Measurements from ENCODE around the gene RAB3IP.
"Not testable (repeated sequence)": the region's sequence is repeated elsewhere in the genome, so short reads cannot be mapped to it uniquely, and the experiment has no call there.

Gene RAB3IP

GRCh38 chr12:69759581-69759980, 20.9 kb downstream of the RAB3IP start:
- not testable (repeated sequence) for H3K36me3 ChIP-seq (ENCODE audit: insufficient read depth, low read length); H3K4me2 ChIP-seq (ENCODE audit: low read length); H3K27me3 ChIP-seq (ENCODE audit: control insufficient read depth, insufficient read depth, low read length); H3K4me3 ChIP-seq (ENCODE audit: low read length); H3K9ac ChIP-seq (ENCODE audit: low read depth, low read length); H3K4me1 ChIP-seq (ENCODE audit: control insufficient read depth, insufficient read depth, low read length); H3K9me3 ChIP-seq (replicated peaks; ENCODE audit: low read length)

- Histone ChIP-seq H3K4me1 (ENCODE audit: control insufficient read depth, insufficient read depth, low read length) (no peaks in the 10 kb centered on the region), H3K4me3 (ENCODE audit: low read length) (no peak overlapping the region), H3K4me2 (ENCODE audit: low read length) (no peak overlapping the region), H3K9ac (ENCODE audit: low read depth, low read length) (no peak overlapping the region), H3K9me3 (replicated peaks; ENCODE audit: low read length) (peaks cover 12% of the 10 kb centered on the region), H3K27me3 (ENCODE audit: control insufficient read depth, insufficient read depth, low read length) (no peaks in the 10 kb centered on the region), H3K36me3 (ENCODE audit: insufficient read depth, low read length) (no peaks in the 10 kb centered on the region)
Measured at GRCh38 chr12:69765515-69765914, 26.9 kb downstream of the RAB3IP start.

GRCh38 chr12:69766260-69766659, 27.6 kb downstream of the RAB3IP start:
- no peaks in the 10 kb centered on the region for H3K27me3 ChIP-seq (ENCODE audit: control insufficient read depth, insufficient read depth, low read length)
- no peaks in the 10 kb centered on the region for H3K4me1 ChIP-seq (ENCODE audit: control insufficient read depth, insufficient read depth, low read length)
- no peaks in the 10 kb centered on the region for H3K36me3 ChIP-seq (ENCODE audit: insufficient read depth, low read length)
- no peak overlapping the region for H3K4me3 ChIP-seq (ENCODE audit: low read length)
- H3K4me2 ChIP-seq (ENCODE audit: low read length): no peak overlapping the region
- peaks cover 12% of the 10 kb centered on the region for H3K9me3 ChIP-seq (replicated peaks; ENCODE audit: low read length)
- H3K9ac ChIP-seq (ENCODE audit: low read depth, low read length): no peak overlapping the region

GRCh38 chr12:69779928-69780327, 41.3 kb downstream of the RAB3IP start:
- no peak overlapping the region for H3K9ac ChIP-seq (ENCODE audit: low read depth, low read length)
- no peaks in the 10 kb centered on the region for H3K9me3 ChIP-seq (replicated peaks; ENCODE audit: low read length)
- no peak overlapping the region for H3K4me3 ChIP-seq (ENCODE audit: low read length)
- H3K36me3 ChIP-seq (ENCODE audit: insufficient read depth, low read length): no peaks in the 10 kb centered on the region
- no peaks in the 10 kb centered on the region for H3K27me3 ChIP-seq (ENCODE audit: control insufficient read depth, insufficient read depth, low read length)
- H3K4me1 ChIP-seq (ENCODE audit: control insufficient read depth, insufficient read depth, low read length): no peaks in the 10 kb centered on the region
- no peak overlapping the region for H3K4me2 ChIP-seq (ENCODE audit: low read length)

- no peak overlapping the region for H3K9ac ChIP-seq (ENCODE audit: low read depth, low read length)
- no peaks in the 10 kb centered on the region for H3K9me3 ChIP-seq (replicated peaks; ENCODE audit: low read length)
- H3K4me2 ChIP-seq (ENCODE audit: low read length): no peak overlapping the region
- H3K4me3 ChIP-seq (ENCODE audit: low read length): no peak overlapping the region
- no peaks in the 10 kb centered on the region for H3K36me3 ChIP-seq (ENCODE audit: insufficient read depth, low read length)
- no peaks in the 10 kb centered on the region for H3K27me3 ChIP-seq (ENCODE audit: control insufficient read depth, insufficient read depth, low read length)
- no peaks in the 10 kb centered on the region for H3K4me1 ChIP-seq (ENCODE audit: control insufficient read depth, insufficient read depth, low read length)
Measured at GRCh38 chr12:69783365-69783764, 44.7 kb downstream of the RAB3IP start.

- peaks cover 3% of the 10 kb centered on the region for H3K9me3 ChIP-seq (replicated peaks; ENCODE audit: low read length)
- no peak overlapping the region for H3K4me2 ChIP-seq (ENCODE audit: low read length)
- H3K36me3 ChIP-seq (ENCODE audit: insufficient read depth, low read length): no peaks in the 10 kb centered on the region
- no peak overlapping the region for H3K4me3 ChIP-seq (ENCODE audit: low read length)
- H3K27me3 ChIP-seq (ENCODE audit: control insufficient read depth, insufficient read depth, low read length): no peaks in the 10 kb centered on the region
- H3K9ac ChIP-seq (ENCODE audit: low read depth, low read length): no peak overlapping the region
- H3K4me1 ChIP-seq (ENCODE audit: control insufficient read depth, insufficient read depth, low read length): no peaks in the 10 kb centered on the region
Measured at GRCh38 chr12:69789351-69789750, 50.7 kb downstream of the RAB3IP start.

- Histone ChIP-seq H3K36me3 (ENCODE audit: insufficient read depth, low read length) (no peaks in the 10 kb centered on the region), H3K27me3 (ENCODE audit: control insufficient read depth, insufficient read depth, low read length) (no peaks in the 10 kb centered on the region), H3K4me2 (ENCODE audit: low read length) (no peak overlapping the region), H3K9ac (ENCODE audit: low read depth, low read length) (no peak overlapping the region), H3K4me1 (ENCODE audit: control insufficient read depth, insufficient read depth, low read length) (no peaks in the 10 kb centered on the region), H3K4me3 (ENCODE audit: low read length) (no peak overlapping the region), H3K9me3 (replicated peaks; ENCODE audit: low read length) (peaks cover 3% of the 10 kb centered on the region)
Measured at GRCh38 chr12:69792533-69792932, 53.9 kb downstream of the RAB3IP start.

- H3K4me2 ChIP-seq (ENCODE audit: low read length); H3K4me3 ChIP-seq (ENCODE audit: low read length); H3K27me3 ChIP-seq (ENCODE audit: control insufficient read depth, insufficient read depth, low read length); H3K36me3 ChIP-seq (ENCODE audit: insufficient read depth, low read length); H3K4me1 ChIP-seq (ENCODE audit: control insufficient read depth, insufficient read depth, low read length); H3K9ac ChIP-seq (ENCODE audit: low read depth, low read length); H3K9me3 ChIP-seq (replicated peaks; ENCODE audit: low read length): not testable (repeated sequence)
Measured at GRCh38 chr12:69807101-69807897, 68.6 kb downstream of the RAB3IP start.

GRCh38 chr12:69810870-69811498, 72.3 kb downstream of the RAB3IP start:
- Histone ChIP-seq H3K4me1 (ENCODE audit: control insufficient read depth, insufficient read depth, low read length) (no peaks in the 10 kb centered on the region), H3K4me2 (ENCODE audit: low read length) (no peak overlapping the region), H3K9me3 (replicated peaks; ENCODE audit: low read length) (no peaks in the 10 kb centered on the region), H3K27me3 (ENCODE audit: control insufficient read depth, insufficient read depth, low read length) (no peaks in the 10 kb centered on the region), H3K9ac (ENCODE audit: low read depth, low read length) (no peak overlapping the region), H3K36me3 (ENCODE audit: insufficient read depth, low read length) (no peaks in the 10 kb centered on the region), H3K4me3 (ENCODE audit: low read length) (no peak overlapping the region)

- H3K4me2 ChIP-seq (ENCODE audit: low read length): no peak overlapping the region
- no peak overlapping the region for H3K9ac ChIP-seq (ENCODE audit: low read depth, low read length)
- peaks cover 3% of the 10 kb centered on the region for H3K4me1 ChIP-seq (ENCODE audit: control insufficient read depth, insufficient read depth, low read length)
- no peaks in the 10 kb centered on the region for H3K27me3 ChIP-seq (ENCODE audit: control insufficient read depth, insufficient read depth, low read length)
- H3K4me3 ChIP-seq (ENCODE audit: low read length): no peak overlapping the region
- H3K9me3 ChIP-seq (replicated peaks; ENCODE audit: low read length): no peaks in the 10 kb centered on the region
- no peaks in the 10 kb centered on the region for H3K36me3 ChIP-seq (ENCODE audit: insufficient read depth, low read length)
Measured at GRCh38 chr12:69816082-69816481, 77.4 kb downstream of the RAB3IP start.

GRCh38 chr12:69821032-69821455, 82.4 kb downstream of the RAB3IP start:
- peak overlapping the region; percentile 54 for H3K4me2 ChIP-seq (ENCODE audit: low read length)
- no peak overlapping the region for H3K9ac ChIP-seq (ENCODE audit: low read depth, low read length)
- no peaks in the 10 kb centered on the region for H3K36me3 ChIP-seq (ENCODE audit: insufficient read depth, low read length)
- H3K4me3 ChIP-seq (ENCODE audit: low read length): no peak overlapping the region
- H3K9me3 ChIP-seq (replicated peaks; ENCODE audit: low read length): no peaks in the 10 kb centered on the region
- peaks cover 14% of the 10 kb centered on the region for H3K4me1 ChIP-seq (ENCODE audit: control insufficient read depth, insufficient read depth, low read length)
- no peaks in the 10 kb centered on the region for H3K27me3 ChIP-seq (ENCODE audit: control insufficient read depth, insufficient read depth, low read length)

All from skeletal muscle satellite cell (primary cell).